Effector CD8-positive, alpha-beta T cell (primary cell): ENCODE data around the gene SUCLG2.
"Not testable (repeated sequence)": the region's sequence is repeated elsewhere in the genome, so short reads cannot be mapped to it uniquely, and the experiment has no call there.

Source experiments
- DNase-seq: peaks from one replicate; lab custom pipeline; 2025; lab: John Stamatoyannopoulos, UW

Gene SUCLG2

DNA sequence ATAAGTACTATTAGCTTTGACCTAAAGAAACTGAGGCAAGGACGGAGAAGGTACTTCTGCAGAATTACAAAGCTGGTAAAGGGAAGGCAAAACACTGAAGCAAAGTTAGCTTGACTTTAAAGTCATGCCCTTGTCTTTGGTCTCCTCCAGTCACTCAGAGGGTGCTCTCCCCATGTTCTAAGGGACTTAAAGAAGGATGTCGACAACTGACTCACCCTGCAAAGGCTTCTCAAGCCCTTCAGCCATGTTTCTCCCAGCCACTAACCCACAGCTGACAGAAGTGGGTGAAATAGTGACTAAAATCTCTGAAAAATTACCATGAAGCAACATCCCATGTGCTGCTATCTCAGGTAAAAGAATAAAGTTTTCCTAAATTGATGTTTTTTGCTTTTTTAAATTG lies 46.4 kb downstream of the SUCLG2 start:
- no peak for DNase-seq

DNA sequence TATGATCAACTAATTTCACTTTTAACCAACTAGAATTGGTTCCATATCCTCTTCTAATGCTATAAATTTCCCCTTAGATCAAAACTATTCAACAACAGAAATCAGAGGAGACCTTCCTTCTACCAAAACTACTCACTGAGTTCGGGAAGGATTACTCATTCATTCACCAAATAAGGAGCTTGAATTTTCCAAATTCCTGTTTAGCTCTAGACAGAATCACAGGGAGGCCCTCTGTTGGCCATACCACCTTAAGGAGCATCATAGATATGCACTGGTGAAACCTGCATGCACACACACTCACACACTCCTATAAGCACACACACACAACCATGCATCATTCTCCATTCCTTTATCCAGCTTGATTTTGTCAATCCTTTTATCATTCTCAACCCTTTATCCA lies 49.0 kb downstream of the SUCLG2 start:
- DNase-seq, result no peak

- DNase-seq, result no peak
These were observed 51.6 kb downstream of the SUCLG2 start for GRCh38 chr3:67602816-67603215.

GRCh38 chr3:67601919-67602608 lies 52.3 kb downstream of the SUCLG2 start:
- no peak for DNase-seq

DNA sequence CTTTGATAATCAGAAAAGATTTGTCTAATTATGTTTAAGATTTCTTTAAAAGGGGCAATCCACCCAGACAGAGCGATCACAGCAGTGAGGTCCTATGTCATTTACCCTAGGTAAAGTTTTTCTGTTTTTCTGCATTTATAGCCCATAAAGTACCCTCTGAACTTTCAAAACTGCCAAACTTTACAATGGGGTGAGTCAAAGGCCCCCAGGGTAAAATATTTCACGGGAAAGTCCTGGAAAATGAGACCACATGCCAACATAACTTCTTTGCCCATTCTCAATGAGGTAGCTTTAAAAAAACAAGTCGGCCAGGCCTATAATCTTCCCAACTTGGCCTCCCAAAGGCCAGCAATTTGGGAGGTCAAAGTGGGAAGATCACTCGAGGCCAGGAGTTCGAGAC lies 53.0 kb downstream of the SUCLG2 start:
- no peak for DNase-seq

DNA sequence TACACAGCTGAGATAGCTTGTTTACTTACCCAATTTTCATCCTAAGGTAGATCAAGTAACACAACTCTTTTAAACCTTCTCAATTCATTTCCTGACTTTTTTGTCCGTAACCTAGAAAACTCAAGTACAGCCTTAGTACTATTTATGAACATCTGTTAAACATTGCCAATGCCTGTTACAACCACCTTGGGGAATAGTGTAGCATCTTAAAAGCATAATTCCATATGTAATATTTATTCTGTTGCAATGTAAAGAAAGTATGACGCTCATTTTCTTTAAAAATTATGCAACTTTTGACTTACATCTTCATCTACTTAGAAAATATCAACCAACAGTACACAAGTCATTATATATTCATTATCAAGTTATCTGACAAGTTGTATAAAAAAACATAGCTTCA lies 54.6 kb downstream of the SUCLG2 start:
- DNase-seq, result no peak

DNA sequence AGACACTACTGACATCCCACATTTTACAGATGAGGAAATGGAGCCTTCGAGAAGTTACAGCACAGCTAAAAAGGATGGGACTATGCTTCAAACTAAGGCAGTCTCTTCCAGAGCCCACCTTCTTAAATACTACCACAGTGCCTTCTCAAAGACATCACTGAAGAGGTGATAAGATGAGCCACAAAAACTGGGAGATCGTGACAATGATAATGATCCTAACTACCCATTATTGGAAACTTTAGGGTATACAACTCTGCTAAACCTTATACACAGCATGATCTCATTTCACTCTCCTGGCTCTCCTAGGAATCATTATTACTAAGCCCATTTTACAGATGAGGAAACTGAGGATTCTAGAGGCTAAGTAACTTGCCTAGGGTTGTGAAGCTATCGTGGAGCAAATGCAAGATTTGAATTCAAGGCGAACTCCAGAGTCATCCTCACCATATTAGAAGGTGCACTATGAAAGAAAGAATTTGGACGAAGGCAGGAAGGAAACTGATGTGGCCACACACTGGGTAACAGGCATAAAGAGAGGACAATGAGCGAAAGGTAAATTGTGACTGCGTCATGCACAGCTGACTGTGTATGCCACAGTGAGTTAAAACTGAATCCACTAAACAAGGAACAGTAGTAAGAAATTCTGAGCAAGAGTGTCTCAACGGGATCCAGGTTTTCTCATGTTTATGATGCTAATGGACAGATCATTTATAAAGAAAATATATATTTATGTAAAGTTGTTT lies 55.4 kb downstream of the SUCLG2 start:
- DNase-seq, result no peak

- DNase-seq, result no peak
These were observed 59.0 kb downstream of the SUCLG2 start for GRCh38 chr3:67595424-67595823.

- no peak for DNase-seq
These were observed 60.6 kb downstream of the SUCLG2 start for GRCh38 chr3:67593761-67594234.

DNA sequence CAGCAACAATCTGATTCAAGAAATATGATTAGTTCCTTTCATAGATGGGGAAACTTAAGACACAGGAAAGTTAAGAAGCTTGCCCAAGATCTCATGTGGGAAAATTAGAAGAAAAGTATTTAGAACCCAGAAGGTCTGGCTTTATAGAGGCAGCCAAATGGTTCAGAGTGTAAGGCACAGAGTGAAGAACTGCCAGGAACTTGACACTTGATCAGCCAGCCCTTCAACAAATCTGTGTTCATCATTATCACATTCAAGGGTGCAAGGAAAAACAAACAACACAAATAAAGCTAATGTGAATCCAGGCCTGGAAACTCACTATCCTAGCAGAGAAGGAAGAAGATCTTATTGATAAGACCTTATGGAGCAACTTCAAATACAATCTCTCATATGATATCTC lies 62.4 kb downstream of the SUCLG2 start:
- DNase-seq, result no peak

DNA sequence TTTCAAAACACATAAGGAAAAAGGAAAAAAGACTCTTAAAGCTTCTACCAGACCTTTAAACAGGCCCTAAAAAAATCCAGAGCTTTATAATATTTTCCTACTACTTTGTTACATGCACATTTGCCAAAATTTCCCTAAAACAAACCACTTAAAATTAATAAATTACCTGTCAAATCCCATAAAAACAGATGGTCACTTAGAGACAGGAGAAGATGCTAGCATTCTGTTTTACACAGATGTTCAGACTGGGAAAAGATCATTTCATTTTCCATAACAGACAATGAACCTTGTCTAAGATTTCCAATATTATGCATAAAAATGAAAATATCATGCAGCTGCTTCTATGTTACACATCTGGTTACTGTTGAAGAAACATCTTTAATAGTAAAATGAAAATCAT lies 66.6 kb downstream of the SUCLG2 start:
- DNase-seq, result no peak

GRCh38 chr3:67587301-67587700 lies 67.1 kb downstream of the SUCLG2 start:
- DNase-seq, result no peak

DNA sequence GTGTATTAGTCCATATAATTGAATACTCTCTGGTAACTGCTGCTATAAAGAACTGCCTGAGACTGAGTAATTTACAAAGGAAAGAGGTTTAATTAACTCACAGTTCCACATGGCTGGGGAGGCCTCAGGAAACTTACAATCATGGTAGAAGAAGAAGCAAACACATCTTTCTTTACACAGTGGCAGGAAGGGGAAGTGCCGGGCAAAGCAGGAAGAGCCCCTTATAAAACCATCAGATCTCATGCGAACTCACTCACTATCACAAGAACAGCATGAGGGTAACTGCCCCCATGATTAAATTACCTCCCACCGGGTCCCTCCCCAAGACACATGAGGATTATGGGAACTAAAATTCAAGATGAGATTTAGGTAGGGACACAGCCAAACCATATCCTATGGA lies 69.8 kb downstream of the SUCLG2 start:
- not testable (repeated sequence) for DNase-seq

- DNase-seq, result no peak
These were observed 73.9 kb downstream of the SUCLG2 start for GRCh38 chr3:67580430-67581000.

DNA sequence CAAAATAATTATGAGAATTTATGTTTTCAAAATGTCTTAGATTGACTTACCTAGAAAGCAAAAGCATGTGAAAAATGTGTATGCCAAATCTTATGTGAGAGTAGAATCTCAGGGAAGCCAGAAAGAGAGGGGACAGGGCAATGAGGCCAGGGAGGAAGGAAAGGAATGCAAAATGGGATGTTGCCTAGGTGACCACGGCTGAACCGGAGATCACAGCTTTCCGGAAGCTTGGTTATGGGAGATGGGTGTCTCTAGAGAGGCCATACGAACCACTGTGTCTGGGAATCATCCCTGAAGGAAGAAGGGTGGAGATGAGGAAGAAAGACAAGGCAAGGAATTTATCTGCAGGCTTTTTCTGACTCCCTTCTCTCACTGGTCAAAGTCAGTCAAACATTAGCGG lies 76.0 kb downstream of the SUCLG2 start:
- DNase-seq, result no peak

GRCh38 chr3:67576441-67576840 lies 78.0 kb downstream of the SUCLG2 start:
- DNase-seq, result no peak

DNA sequence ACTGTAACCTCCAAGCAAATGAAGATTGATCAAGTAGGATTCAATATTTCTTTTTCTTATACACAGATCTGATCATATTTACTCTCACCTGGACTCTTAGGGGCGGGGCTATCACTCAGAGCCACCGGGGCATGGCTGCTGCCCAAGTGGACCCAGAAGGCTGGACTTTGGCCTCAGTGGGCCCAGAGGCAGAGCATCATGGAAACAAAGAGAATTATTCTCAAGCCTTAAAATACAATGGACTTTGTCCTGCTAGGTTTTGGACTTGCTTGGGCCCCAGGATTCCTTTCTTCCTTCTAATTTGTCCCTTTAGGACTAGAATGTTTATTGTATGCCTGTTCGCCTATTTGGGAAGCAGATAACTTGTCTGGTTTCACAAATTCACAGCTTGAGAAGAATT lies 85.1 kb downstream of the SUCLG2 start:
- no peak for DNase-seq

GRCh38 chr3:67567893-67568292 lies 86.5 kb downstream of the SUCLG2 start:
- no peak for DNase-seq

DNA sequence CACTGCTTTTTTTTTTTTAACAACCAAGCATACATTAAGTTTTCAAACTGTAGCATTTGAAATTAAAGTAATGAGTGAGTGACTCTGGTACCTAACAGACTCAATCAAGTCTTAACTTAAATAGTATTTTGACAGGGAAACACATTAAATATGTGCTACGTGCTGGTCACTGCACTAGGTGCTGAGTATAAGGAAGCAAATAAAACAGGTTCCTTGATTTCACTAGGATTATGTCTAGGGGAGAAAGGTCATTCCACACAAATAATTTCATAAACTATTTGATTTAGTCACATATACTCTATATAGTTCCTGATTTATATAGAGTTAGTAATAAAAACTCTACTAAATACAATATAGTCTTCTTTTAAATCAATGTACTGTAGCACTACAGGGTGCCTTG lies 89.4 kb downstream of the SUCLG2 start:
- no peak for DNase-seq

- no peak for DNase-seq
These were observed 90.4 kb downstream of the SUCLG2 start for GRCh38 chr3:67564008-67564407.

GRCh38 chr3:67561667-67562394 lies 92.6 kb downstream of the SUCLG2 start:
- DNase-seq, result no peak

DNA sequence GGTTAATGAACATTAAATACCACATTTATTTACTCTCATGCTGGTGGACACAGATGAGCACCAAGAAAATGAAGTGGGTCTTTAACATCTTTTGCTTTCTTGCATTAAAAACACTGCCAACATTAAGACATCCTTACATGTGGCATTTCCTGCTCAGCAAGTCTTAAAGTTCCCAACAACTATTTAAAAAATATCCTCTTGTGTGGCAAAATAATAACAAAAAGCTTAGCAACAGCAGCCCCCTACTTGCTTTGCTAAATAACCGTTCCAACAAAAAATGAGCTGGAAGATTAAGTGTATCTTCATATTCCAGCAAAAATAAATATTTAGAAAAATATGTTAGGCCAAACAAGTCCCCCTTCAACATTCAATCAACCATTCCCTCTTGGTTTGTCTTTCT lies 93.1 kb downstream of the SUCLG2 start:
- DNase-seq, result no peak
